Caco-2 (cell line): ENCODE data around the gene IGFL1. TPM values are rescaled to one million over a fixed set of nuclear protein-coding genes. Genes with fewer than 3 reads are reported as not detected.
"Not testable (repeated sequence)": the region's sequence is repeated elsewhere in the genome, so short reads cannot be mapped to it uniquely, and the experiment has no call there.

Experiments used
- BruUV-seq: library from RNA; stranded (reverse); fragments of 400-500 nt; replicated peaks from 2 replicates; lab custom pipeline; 2021; lab: Mats Ljungman, UMichigan
- CTCF ChIA-PET: fragments of 300-600 bp; sonication (Branson Sonifier 250); formaldehyde crosslinking; loops from one replicate; lab custom pipeline; 2022; ENCODE audit warnings: antibody characterized with exemption; lab: Charles Lee
- POLR2A ChIA-PET: fragments of 300-600 bp; sonication (Branson Sonifier 250); formaldehyde crosslinking; loops from one replicate; lab custom pipeline; 2022; ENCODE audit warnings: antibody characterized with exemption; lab: Charles Lee
- DNase-seq, 2 experiments: peaks; one replicate each; pipeline versions ENCODE4 v3.0.0 to v3.0.0-alpha.2; 2020 to 2022
- H3K27me3 ChIP-seq: replicated peaks from 2 replicates; pipeline ENCODE4 v1.6.0; 2011; ENCODE audit warnings: low read length; ENCODE audit not compliant: control insufficient read depth, insufficient read depth
- H3K36me3 ChIP-seq: 2 replicates; pipeline ENCODE4 v1.5.1; 2011; ENCODE audit warnings: low read length; ENCODE audit not compliant: control insufficient read depth, insufficient read depth
- H3K4me1 ChIP-seq: fragments of 250-450 bp; sonication (Bioruptor Pico); 2 replicates; pipeline ENCODE4 v1.5.1; 2020; ENCODE audit warnings: mild to moderate bottlenecking
- H3K4me3 ChIP-seq: 2 replicates; pipeline ENCODE4 v1.5.1; 2011; ENCODE audit warnings: low read depth, mild to moderate bottlenecking, control low read depth, low read length
- H3K9me3 ChIP-seq: fragments of 250-450 bp; sonication (Bioruptor Pico); 2 replicates; pipeline ENCODE4 v1.5.1; 2020; ENCODE audit warnings: mild to moderate bottlenecking, moderate library complexity
- H3K27ac Mint-ChIP-seq: one replicate; pipeline ENCODE4 v1.8.0; 2022; ENCODE audit warnings: mixed read lengths; ENCODE audit not compliant: unreplicated experiment
- H3K27me3 Mint-ChIP-seq: one replicate; pipeline ENCODE4 v1.8.0; 2022; ENCODE audit warnings: mixed read lengths; ENCODE audit not compliant: insufficient read depth, unreplicated experiment
- H3K36me3 Mint-ChIP-seq: one replicate; pipeline ENCODE4 v1.8.0; 2022; ENCODE audit warnings: mild to moderate bottlenecking, mixed read lengths; ENCODE audit not compliant: insufficient read depth, unreplicated experiment
- H3K4me1 Mint-ChIP-seq: one replicate; pipeline ENCODE4 v1.8.0; 2022; ENCODE audit warnings: low read depth, mixed read lengths; ENCODE audit not compliant: unreplicated experiment
- H3K4me3 Mint-ChIP-seq: one replicate; pipeline ENCODE4 v1.8.0; 2022; ENCODE audit warnings: mild to moderate bottlenecking, moderate library complexity, mixed read lengths; ENCODE audit not compliant: unreplicated experiment
- H3K9me3 Mint-ChIP-seq: one replicate; pipeline ENCODE4 v1.8.0; 2022; ENCODE audit warnings: mixed read lengths; ENCODE audit not compliant: unreplicated experiment
- CTCF ChIP-seq, 2 experiments: fragments of 200-600 bp in 1 of 2; IDR thresholded peaks; 1 replicate in 1 of 2; 2 replicates in 1 of 2; pipeline versions ENCODE4 v1.5.1 to v1.8.0; 2011 to 2022; ENCODE audit warnings: antibody characterized with exemption in 1 of 2, control low read depth in 1 of 2, inconsistent platforms in 1 of 2, low read depth in 1 of 2, low read length in 1 of 2, mild to moderate bottlenecking in 1 of 2, moderate library complexity in 1 of 2; ENCODE audit not compliant: insufficient read depth in 1 of 2, severe bottlenecking in 1 of 2, unreplicated experiment in 1 of 2
- intact Hi-C: fragments of 100-400 bp; cut with micrococcal nuclease; formaldehyde crosslinking; loops from one replicate; pipeline ENCODE4 v1.10.0; 2022; ENCODE audit not compliant: unreplicated experiment
- total RNA-seq: library from RNA; stranded (reverse); gene quantifications from 2 replicates; pipeline ENCODE4 v1.2.3, GENCODE V29; 2022

The IGFL1 gene
- total RNA-seq, 1 experiment from 2014 or later = not detected

GRCh38 chr19:46239193-46240024, 9.9 kb downstream of the IGFL1 start:
- no peak for TF ChIP-seq CTCF (IDR thresholded peaks at IDR 0.05; ENCODE audit: insufficient read depth in 1 of 2, low read depth in 1 of 2, low read length in 1 of 2, severe bottlenecking in 1 of 2, unreplicated experiment in 1 of 2)
- Mint-ChIP-seq H3K4me1 (peaks cover 35% of the 10 kb centered on the region), H3K4me3 (no peak overlapping the region), H3K36me3 (no peaks in the 10 kb centered on the region), H3K9me3 (no peaks in the 10 kb centered on the region), H3K27me3 (no peaks in the 10 kb centered on the region), H3K27ac (no peak overlapping the region)
- ChIA-PET POLR2A (no interaction called here), CTCF (interaction anchor here (0.6 to 0.7 kb wide), 3 partner anchors 32 to 291 kb away, joined by 3 read pairs; no protein-coding TSS in a partner anchor)
- no peak overlapping the region for H3K4me3 ChIP-seq
- intact Hi-C loops = no loop called here
- no TSS peak for BruUV-seq
- H3K9me3 ChIP-seq = no peaks in the 10 kb centered on the region
- no peaks in the 10 kb centered on the region for H3K27me3 ChIP-seq
- peaks cover 46% of the 10 kb centered on the region for H3K4me1 ChIP-seq
- DNase-seq = no peak
- H3K36me3 ChIP-seq = no peaks in the 10 kb centered on the region

- no peak for DNase-seq
- H3K4me1 Mint-ChIP-seq = peaks cover 35% of the 10 kb centered on the region
- no TSS peak for BruUV-seq
- intact Hi-C loops = no loop called here
- Histone ChIP-seq H3K4me1 (peaks cover 46% of the 10 kb centered on the region), H3K4me3 (no peak overlapping the region), H3K9me3 (no peaks in the 10 kb centered on the region), H3K27me3 (no peaks in the 10 kb centered on the region), H3K36me3 (no peaks in the 10 kb centered on the region)
- H3K27ac Mint-ChIP-seq = peak overlapping the region; percentile 45
- ChIA-PET POLR2A (no interaction called here), CTCF (interaction anchor here (0.6 kb wide), 1 partner anchor 547 kb away, joined by 3 read pairs; no protein-coding TSS in a partner anchor)
- no peaks in the 10 kb centered on the region for H3K36me3 Mint-ChIP-seq
- H3K27me3 Mint-ChIP-seq = no peaks in the 10 kb centered on the region
- no peaks in the 10 kb centered on the region for H3K9me3 Mint-ChIP-seq
- H3K4me3 Mint-ChIP-seq = no peak overlapping the region
- TF ChIP-seq CTCF (IDR thresholded peaks at IDR 0.05; ENCODE audit: insufficient read depth in 1 of 2, low read depth in 1 of 2, low read length in 1 of 2, severe bottlenecking in 1 of 2, unreplicated experiment in 1 of 2) = no peak
These were observed 11.2 kb downstream of the IGFL1 start for GRCh38 chr19:46240693-46241092.

- H3K27me3 ChIP-seq = no peaks in the 10 kb centered on the region
- intact Hi-C loops = no loop called here
- no peaks in the 10 kb centered on the region for H3K27me3 Mint-ChIP-seq
These were observed 12.1 kb downstream of the IGFL1 start for GRCh38 chr19:46241626-46242025.

GRCh38 chr19:46243081-46243654, 13.6 kb downstream of the IGFL1 start:
- POLR2A ChIA-PET, H3K4me3 ChIP-seq: not testable (repeated sequence)

More at GRCh38 chr19:46241626-46242025, 12.1 kb downstream of the IGFL1 start:
- CTCF ChIA-PET = no interaction called here
- Mint-ChIP-seq H3K9me3 (no peaks in the 10 kb centered on the region), H3K4me1 (peaks cover 35% of the 10 kb centered on the region), H3K36me3 (no peaks in the 10 kb centered on the region), H3K4me3 (no peak overlapping the region), H3K27ac (peak overlapping the region; percentile 9)
- no peak for TF ChIP-seq CTCF (IDR thresholded peaks at IDR 0.05; ENCODE audit: insufficient read depth in 1 of 2, low read depth in 1 of 2, low read length in 1 of 2, severe bottlenecking in 1 of 2, unreplicated experiment in 1 of 2)
- Histone ChIP-seq H3K36me3 (no peaks in the 10 kb centered on the region), H3K9me3 (no peaks in the 10 kb centered on the region), H3K4me1 (peaks cover 46% of the 10 kb centered on the region), H3K4me3 (no peak overlapping the region)
- POLR2A ChIA-PET = interaction anchor here (0.6 to 0.7 kb wide), 2 partner anchors 61 to 213 kb away, joined by 4 to 5 read pairs; no protein-coding TSS in a partner anchor
- BruUV-seq = no TSS peak
- DNase-seq = peak in 1 of 2 experiments; percentile 21

More at GRCh38 chr19:46243081-46243654, 13.6 kb downstream of the IGFL1 start:
- H3K4me3 Mint-ChIP-seq, CTCF ChIA-PET, H3K27me3 Mint-ChIP-seq, H3K27me3 ChIP-seq, intact Hi-C loops, H3K36me3 ChIP-seq, H3K9me3 Mint-ChIP-seq, DNase-seq, H3K9me3 ChIP-seq, H3K36me3 Mint-ChIP-seq, H3K27ac Mint-ChIP-seq, BruUV-seq: not testable (repeated sequence)
- H3K4me1 ChIP-seq = peaks cover 45% of the 10 kb centered on the region
- H3K4me1 Mint-ChIP-seq = peaks cover 33% of the 10 kb centered on the region
